ENCODE measurements around the gene CFAP221. TPM values are rescaled to one million over a fixed set of nuclear protein-coding genes. Genes with fewer than 3 reads are reported as not detected.

CFAP221 gene
- total and polyA plus RNA-seq, 2 experiments from 2014 or later = 0.16 TPM; not detected in 1

GRCh38 chr2:119522671-119523070, 21.6 kb upstream of the CFAP221 start:
- no peak for DNase-seq
- Histone ChIP-seq H4K20me1 (ENCODE audit: insufficient read depth) (no peaks in the 10 kb centered on the region), H2AFZ (no peak overlapping the region), H3K27me3 (replicated peaks; ENCODE audit: insufficient read depth) (peaks cover 66% of the 10 kb centered on the region), H3K27ac (no peak overlapping the region), H3K4me1 (ENCODE audit: insufficient read depth) (no peaks in the 10 kb centered on the region), H3F3A (ENCODE audit: insufficient read depth) (no peaks in the 10 kb centered on the region), H3K36me3 (ENCODE audit: low read depth) (no peaks in the 10 kb centered on the region), H3K9me3 (ENCODE audit: low read depth) (no peaks in the 10 kb centered on the region), H3K4me3 (no peak overlapping the region), H3K79me2 (ENCODE audit: insufficient read depth) (no peaks in the 10 kb centered on the region), H3K9ac (no peak overlapping the region), H3K9me2 (ENCODE audit: insufficient read depth) (no peaks in the 10 kb centered on the region), H3K4me2 (ENCODE audit: unreplicated experiment) (no peak overlapping the region)
- 26 to 27% methylated on average over 6 of the region's 6 CpGs for WGBS, 2 experiments (ENCODE audit: low coverage in 1 of 2, low lambda C conversion rate in 2 of 2, missing lambda C conversion rate in 2 of 2)
- TF ChIP-seq EZH2phosphoT487 (IDR thresholded peaks at IDR 0.05; ENCODE audit: insufficient read depth, low read depth) = no peak
- no peak for TF ChIP-seq EZH2 (IDR thresholded peaks at IDR 0.05; ENCODE audit: insufficient read depth, poor library complexity, severe bottlenecking)
- in situ Hi-C loops (cut with MboI) = no loop called here

DNA sequence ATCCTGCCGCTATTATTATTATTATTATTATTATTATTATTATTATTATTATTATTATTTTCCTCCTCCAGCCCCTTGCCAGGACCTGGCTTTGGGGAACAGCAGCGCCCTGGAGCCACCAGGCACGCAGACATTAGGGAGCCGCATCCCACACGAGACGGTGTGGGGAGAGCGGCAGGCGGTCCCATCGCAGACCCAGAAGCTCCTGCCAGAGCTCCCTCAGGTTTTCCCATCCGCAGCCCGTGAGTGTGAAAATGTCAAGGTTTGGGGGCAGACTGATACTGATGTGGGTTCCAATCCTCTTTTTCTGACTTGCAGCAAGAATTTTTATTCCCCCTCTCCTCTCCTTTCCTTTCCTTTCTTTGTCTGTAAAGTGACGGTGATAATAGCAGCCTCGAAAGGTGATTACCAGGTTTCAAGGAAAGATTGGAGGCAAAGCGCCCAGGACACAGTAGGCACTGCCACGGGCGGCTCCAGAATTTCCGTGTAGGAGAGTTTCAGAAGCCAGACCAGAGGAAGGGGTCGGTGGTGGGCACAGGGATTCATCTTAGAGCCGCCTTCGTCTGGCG, 20.8 kb upstream of the CFAP221 start:
- Histone ChIP-seq H3K36me3 (ENCODE audit: low read depth) (no peaks in the 10 kb centered on the region), H3K27me3 (replicated peaks; ENCODE audit: insufficient read depth) (peaks cover 66% of the 10 kb centered on the region), H4K20me1 (ENCODE audit: insufficient read depth) (no peaks in the 10 kb centered on the region), H3K4me1 (ENCODE audit: insufficient read depth) (no peaks in the 10 kb centered on the region), H3K79me2 (ENCODE audit: insufficient read depth) (no peaks in the 10 kb centered on the region), H3F3A (ENCODE audit: insufficient read depth) (no peaks in the 10 kb centered on the region), H3K4me2 (ENCODE audit: unreplicated experiment) (no peak overlapping the region), H3K9me3 (ENCODE audit: low read depth) (no peaks in the 10 kb centered on the region), H3K4me3 (no peak overlapping the region), H3K9ac (no peak overlapping the region), H3K9me2 (ENCODE audit: insufficient read depth) (no peaks in the 10 kb centered on the region), H3K27ac (no peak overlapping the region), H2AFZ (no peak overlapping the region)
- WGBS, 2 experiments (ENCODE audit: low coverage in 1 of 2, low lambda C conversion rate in 2 of 2, missing lambda C conversion rate in 2 of 2) = 4 to 8% methylated on average over 21 of the region's 21 CpGs
- in situ Hi-C loops (cut with MboI) = no loop called here
- peak; percentile 40 for TF ChIP-seq EZH2 (IDR thresholded peaks at IDR 0.05; ENCODE audit: insufficient read depth, poor library complexity, severe bottlenecking)
- no peak for TF ChIP-seq EZH2phosphoT487 (IDR thresholded peaks at IDR 0.05; ENCODE audit: insufficient read depth, low read depth)
- no peak for DNase-seq

DNA sequence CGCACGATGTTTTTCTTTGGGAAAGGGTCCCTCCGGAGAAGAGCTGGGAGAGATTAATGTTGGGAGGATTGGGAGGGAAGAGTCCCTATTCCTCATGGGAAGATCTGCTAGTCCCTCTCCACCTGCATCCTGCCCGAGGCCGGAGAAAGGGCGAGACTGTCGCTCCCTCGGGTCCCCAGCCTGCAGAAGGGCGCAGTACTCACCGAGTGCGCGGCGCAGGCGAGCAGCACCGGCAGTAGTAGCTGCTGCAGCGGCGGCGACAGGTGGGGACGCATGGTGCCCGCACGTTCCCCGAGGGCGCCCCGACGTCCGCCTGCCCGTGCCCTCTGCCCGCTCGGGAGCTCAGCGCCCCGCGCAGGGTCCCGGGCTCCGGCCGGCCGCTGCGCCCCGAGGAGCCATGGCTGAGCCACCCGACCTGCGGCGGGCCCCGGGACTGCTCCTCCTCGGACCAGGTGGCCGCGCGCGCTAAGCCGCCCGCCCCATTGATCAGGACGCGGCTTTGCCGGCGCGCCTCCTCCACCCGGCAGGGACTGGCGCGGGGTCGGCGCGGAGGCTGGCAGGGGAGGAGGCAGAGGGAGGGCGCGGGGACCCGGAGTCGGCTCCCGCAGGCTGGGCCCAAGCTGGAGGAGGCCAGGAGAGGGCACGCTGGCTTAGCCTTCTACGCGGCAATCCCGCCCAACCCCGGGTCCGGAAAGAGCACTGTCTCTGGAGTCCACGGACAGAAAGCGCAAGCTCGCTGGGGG, 20.1 kb upstream of the CFAP221 start, which contains the start of gene SCTR:
Gene SCTR (minus strand): TSS at position 532 of the 743 bp plus-strand sequence. CDS start 257 bp downstream, at position 275.
- peaks cover 69% of the 10 kb centered on the region for H3K27me3 ChIP-seq (replicated peaks; ENCODE audit: insufficient read depth)
- H4K20me1 ChIP-seq (ENCODE audit: insufficient read depth) = no peaks in the 10 kb centered on the region
- H3K27ac ChIP-seq = no peak within 1 kb of the TSS
- no peak within 1 kb of the TSS for H3K9ac ChIP-seq
- TF ChIP-seq EZH2phosphoT487 (IDR thresholded peaks at IDR 0.05; ENCODE audit: insufficient read depth, low read depth) (no peak), EZH2 (IDR thresholded peaks at IDR 0.05; ENCODE audit: insufficient read depth, poor library complexity, severe bottlenecking) (peak; percentile 6)
- no peak for DNase-seq
- no peaks in the 10 kb centered on the region for H3K4me1 ChIP-seq (ENCODE audit: insufficient read depth)
- H3K4me3 ChIP-seq = no peak within 1 kb of the TSS
- H3F3A ChIP-seq (ENCODE audit: insufficient read depth) = no peaks in the 10 kb centered on the region
- in situ Hi-C loops (cut with MboI) = no loop called here
- no peaks in the 10 kb centered on the region for H3K9me2 ChIP-seq (ENCODE audit: insufficient read depth)
- no peaks in the 10 kb centered on the region for H3K9me3 ChIP-seq (ENCODE audit: low read depth)
- no peak within 1 kb of the TSS for H2AFZ ChIP-seq
- 7 to 12% methylated on average over 37 to 51 of the region's 74 CpGs for WGBS, 2 experiments (ENCODE audit: low coverage in 1 of 2, low lambda C conversion rate in 2 of 2, missing lambda C conversion rate in 2 of 2)
- H3K36me3 ChIP-seq (ENCODE audit: low read depth) = no peaks in the 10 kb centered on the region
- H3K4me2 ChIP-seq (ENCODE audit: unreplicated experiment) = no peak within 1 kb of the TSS
- no peaks in the 10 kb centered on the region for H3K79me2 ChIP-seq (ENCODE audit: insufficient read depth)

DNA sequence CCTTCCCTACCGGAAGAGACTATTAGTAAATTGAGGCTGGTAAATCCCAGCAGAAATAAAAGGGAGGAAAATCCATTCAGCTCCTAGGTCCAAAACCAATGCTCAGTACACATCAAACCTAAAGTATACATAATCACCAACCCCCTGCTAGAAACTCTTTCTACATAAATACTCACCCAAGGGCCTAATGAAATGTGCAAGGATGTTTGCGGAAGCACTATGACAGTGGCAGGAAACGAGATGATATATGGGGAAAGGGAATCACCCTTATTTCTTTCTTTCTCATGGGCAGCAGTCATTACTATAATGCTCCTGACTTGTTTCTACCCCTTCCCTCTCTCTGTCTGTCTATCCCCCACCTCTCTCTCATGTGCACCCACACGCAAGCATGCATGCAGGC, 18.6 kb upstream of the CFAP221 start:
- no peaks in the 10 kb centered on the region for H3K36me3 ChIP-seq (ENCODE audit: low read depth)
- H3K9me2 ChIP-seq (ENCODE audit: insufficient read depth) = no peaks in the 10 kb centered on the region
- H3K79me2 ChIP-seq (ENCODE audit: insufficient read depth) = no peaks in the 10 kb centered on the region
- DNase-seq = no peak
- H3K4me3 ChIP-seq = no peak overlapping the region
- peaks cover 74% of the 10 kb centered on the region for H3K27me3 ChIP-seq (replicated peaks; ENCODE audit: insufficient read depth)
- H3K9ac ChIP-seq = no peak overlapping the region
- no peaks in the 10 kb centered on the region for H3K4me1 ChIP-seq (ENCODE audit: insufficient read depth)
- no peaks in the 10 kb centered on the region for H3F3A ChIP-seq (ENCODE audit: insufficient read depth)
- no peak overlapping the region for H3K27ac ChIP-seq
- no peaks in the 10 kb centered on the region for H4K20me1 ChIP-seq (ENCODE audit: insufficient read depth)
- H2AFZ ChIP-seq = no peak overlapping the region
- in situ Hi-C loops (cut with MboI) = no loop called here
- no peak for TF ChIP-seq EZH2 (IDR thresholded peaks at IDR 0.05; ENCODE audit: insufficient read depth, poor library complexity, severe bottlenecking)
- TF ChIP-seq EZH2phosphoT487 (IDR thresholded peaks at IDR 0.05; ENCODE audit: insufficient read depth, low read depth) = no peak
- WGBS, 2 experiments (ENCODE audit: low coverage in 1 of 2, low lambda C conversion rate in 2 of 2, missing lambda C conversion rate in 2 of 2) = 51 to 53% methylated on average over 4 of the region's 4 CpGs
- no peak overlapping the region for H3K4me2 ChIP-seq (ENCODE audit: unreplicated experiment)
- no peaks in the 10 kb centered on the region for H3K9me3 ChIP-seq (ENCODE audit: low read depth)

Measured in GM23248 (cell line).